Measurements from ENCODE around the gene ACSM5.

ACSM5 gene

GRCh38 chr16:20409398-20410120 lies at the start of gene ACSM5:
Gene ACSM5, plus strand, starts transcription at chr16:20409534. Its CDS starts 1,951 bp downstream, at chr16:20411485.
- DNase-seq (ENCODE audit: low spot score): no peak

- DNase-seq (ENCODE audit: low spot score): no peak
These were observed 49.3 kb upstream of the ACSM5 start for GRCh38 chr16:20359997-20360396.

- DNase-seq (ENCODE audit: low spot score): no peak
These were observed 46.1 kb upstream of the ACSM5 start for GRCh38 chr16:20363191-20363590.

GRCh38 chr16:20364051-20364450 lies 45.3 kb upstream of the ACSM5 start:
- DNase-seq (ENCODE audit: low spot score): no peak

- DNase-seq (ENCODE audit: low spot score): no peak
These were observed 39.8 kb upstream of the ACSM5 start for GRCh38 chr16:20369452-20370054.

GRCh38 chr16:20372701-20373100 lies 36.6 kb upstream of the ACSM5 start:
- no peak for DNase-seq (ENCODE audit: low spot score)

GRCh38 chr16:20377181-20377580 lies 32.2 kb upstream of the ACSM5 start:
- DNase-seq (ENCODE audit: low spot score): no peak

- no peak for DNase-seq (ENCODE audit: low spot score)
These were observed 28.6 kb upstream of the ACSM5 start for GRCh38 chr16:20380782-20381181.

- no peak for DNase-seq (ENCODE audit: low spot score)
These were observed 27.0 kb upstream of the ACSM5 start for GRCh38 chr16:20382202-20382948.

GRCh38 chr16:20383106-20384029 lies 26.0 kb upstream of the ACSM5 start:
- peak; percentile 17 for DNase-seq (ENCODE audit: low spot score)

- DNase-seq (ENCODE audit: low spot score): peak; percentile 32
These were observed 23.2 kb upstream of the ACSM5 start for GRCh38 chr16:20385844-20386832.

- no peak for DNase-seq (ENCODE audit: low spot score)
These were observed 21.4 kb upstream of the ACSM5 start for GRCh38 chr16:20387978-20388377.

GRCh38 chr16:20388854-20389253 lies 20.5 kb upstream of the ACSM5 start:
- no peak for DNase-seq (ENCODE audit: low spot score)

- no peak for DNase-seq (ENCODE audit: low spot score)
These were observed 18.3 kb upstream of the ACSM5 start for GRCh38 chr16:20391045-20391444.

GRCh38 chr16:20393801-20394577 lies 15.3 kb upstream of the ACSM5 start:
- no peak for DNase-seq (ENCODE audit: low spot score)

- DNase-seq (ENCODE audit: low spot score): no peak
These were observed 13.4 kb upstream of the ACSM5 start for GRCh38 chr16:20395946-20396345.

- no peak for DNase-seq (ENCODE audit: low spot score)
These were observed 12.4 kb upstream of the ACSM5 start for GRCh38 chr16:20396846-20397467.

GRCh38 chr16:20397468-20398074 lies 11.8 kb upstream of the ACSM5 start:
- no peak for DNase-seq (ENCODE audit: low spot score)

- no peak for DNase-seq (ENCODE audit: low spot score)
These were observed 10.7 kb upstream of the ACSM5 start for GRCh38 chr16:20398603-20399002.

Measured in CD4-positive, alpha-beta T cell treated with Interleukin-15 for 4 hours (primary cell).